Renal cortical epithelial cell (primary cell): ENCODE results near the gene ELANE. TPM values are rescaled to one million over a fixed set of nuclear protein-coding genes. Genes with fewer than 3 reads are reported as not detected.
"Not testable (repeated sequence)": the region's sequence is repeated elsewhere in the genome, so short reads cannot be mapped to it uniquely, and the experiment has no call there.

ENCODE experiments used
- DNase-seq: peaks from one replicate; pipeline ENCODE4 v3.0.0-alpha.2; 2011; ENCODE audit warnings: low read depth
- total RNA-seq: library from RNA; depleted of rRNA; stranded (reverse); fragments of >200 nt; gene quantifications from 2 replicates; pipeline ENCODE4 v1.2.3, GENCODE V29; 2014

Gene ELANE
- total RNA-seq, 1 donor from 2014 or later: not detected

DNA sequence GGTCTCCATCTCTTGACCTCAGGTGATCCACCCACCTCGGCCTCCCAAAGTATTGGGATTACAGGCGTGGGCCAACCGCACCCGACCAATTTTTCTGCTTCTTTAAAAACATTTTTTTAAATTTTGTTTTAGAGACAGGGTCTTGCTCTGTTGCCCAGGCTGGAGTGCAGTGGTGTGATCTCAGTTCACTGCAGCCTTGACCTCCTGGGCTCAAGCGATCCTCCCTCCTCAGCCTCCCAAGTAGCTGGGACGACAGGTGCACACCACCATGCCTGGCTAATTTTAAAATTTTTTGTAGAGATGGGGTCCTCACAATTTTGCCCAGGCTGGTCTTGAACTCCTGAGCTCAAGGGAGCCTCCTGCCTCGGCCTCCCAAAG is 9.3 kb upstream of the ELANE start:
- not testable (repeated sequence) for DNase-seq

DNA sequence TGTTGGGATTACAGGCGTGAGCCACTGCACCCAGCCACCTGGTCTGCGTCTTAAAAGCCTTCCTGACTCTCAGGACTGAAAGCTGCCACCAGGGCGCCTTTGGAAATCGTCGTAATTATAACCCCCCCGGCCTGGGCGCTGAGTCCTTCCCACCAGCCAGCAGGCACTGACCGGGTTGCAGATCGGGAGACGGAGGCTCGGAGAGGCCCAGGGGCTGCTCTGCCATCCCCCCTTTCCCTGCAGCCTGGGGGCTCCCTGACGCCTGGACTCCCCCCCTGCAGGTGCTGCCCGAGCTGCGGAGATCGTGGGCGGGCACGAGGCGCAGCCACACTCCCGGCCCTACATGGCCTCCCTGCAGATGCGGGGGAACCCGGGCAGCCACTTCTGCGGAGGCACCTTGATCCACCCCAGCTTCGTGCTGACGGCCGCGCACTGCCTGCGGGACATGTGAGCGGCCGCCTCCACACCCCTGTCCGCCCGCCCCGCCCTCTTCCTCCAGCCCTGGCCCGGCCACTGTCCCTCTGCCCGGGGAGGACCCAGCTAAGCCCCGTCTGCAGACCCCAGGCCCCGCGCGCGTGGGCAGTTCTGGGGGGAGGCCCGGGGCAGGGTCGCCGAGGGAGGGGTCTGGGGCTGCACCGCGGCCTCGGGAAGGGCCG is 8.8 kb upstream of the ELANE start:
- no peak for DNase-seq

DNA sequence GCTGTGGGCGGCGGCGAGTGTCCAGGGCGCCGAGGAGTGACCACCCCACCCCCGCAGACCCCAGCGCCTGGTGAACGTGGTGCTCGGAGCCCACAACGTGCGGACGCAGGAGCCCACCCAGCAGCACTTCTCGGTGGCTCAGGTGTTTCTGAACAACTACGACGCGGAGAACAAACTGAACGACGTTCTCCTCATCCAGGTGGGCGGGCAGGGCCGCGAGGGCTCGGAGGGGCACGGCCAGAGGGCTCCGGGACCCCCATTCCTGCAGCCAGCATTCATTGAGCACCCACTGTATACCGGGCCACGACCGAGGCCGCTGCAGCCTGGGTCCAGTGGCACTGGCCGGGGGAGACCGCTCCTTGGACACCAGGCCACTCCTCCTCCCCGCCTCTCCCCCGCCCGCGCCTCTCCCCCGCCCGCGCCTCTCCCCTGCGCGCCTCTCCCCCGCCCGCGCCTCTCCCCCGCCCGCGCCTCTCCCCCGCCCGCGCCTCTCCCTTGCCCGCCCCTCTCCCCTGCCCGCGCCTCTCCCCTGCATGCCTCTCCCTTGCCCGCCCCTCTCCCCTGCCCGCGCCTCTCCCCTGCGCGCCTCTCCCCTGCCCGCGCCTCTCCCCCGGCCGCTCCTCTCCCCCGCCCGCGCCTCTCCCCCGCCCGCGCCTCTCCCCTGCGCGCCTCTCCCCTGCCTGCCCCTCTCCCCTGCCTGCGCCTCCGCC is 8.1 kb upstream of the ELANE start:
- DNase-seq: no peak

DNA sequence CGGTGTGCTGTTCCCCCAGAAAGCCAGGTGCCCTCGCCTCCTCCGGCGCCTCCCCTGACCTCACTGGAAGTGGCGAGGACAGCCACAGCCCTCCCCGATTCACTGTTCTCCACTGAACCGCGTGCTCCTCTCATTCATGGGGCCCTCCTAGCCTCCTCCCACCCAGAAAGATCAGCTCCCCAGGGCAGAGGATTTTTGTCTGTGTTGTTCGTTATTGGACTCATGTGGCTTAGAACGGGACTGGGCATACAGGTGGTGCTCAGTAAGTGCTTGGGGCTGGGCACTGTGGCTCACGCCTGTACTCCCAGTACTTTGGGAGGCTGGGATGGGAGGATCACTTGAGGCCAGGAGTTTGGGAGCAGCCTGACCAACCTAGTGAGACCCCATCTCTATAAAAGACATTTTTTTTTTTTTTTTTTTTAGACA is 7.5 kb upstream of the ELANE start:
- no peak for DNase-seq

DNA sequence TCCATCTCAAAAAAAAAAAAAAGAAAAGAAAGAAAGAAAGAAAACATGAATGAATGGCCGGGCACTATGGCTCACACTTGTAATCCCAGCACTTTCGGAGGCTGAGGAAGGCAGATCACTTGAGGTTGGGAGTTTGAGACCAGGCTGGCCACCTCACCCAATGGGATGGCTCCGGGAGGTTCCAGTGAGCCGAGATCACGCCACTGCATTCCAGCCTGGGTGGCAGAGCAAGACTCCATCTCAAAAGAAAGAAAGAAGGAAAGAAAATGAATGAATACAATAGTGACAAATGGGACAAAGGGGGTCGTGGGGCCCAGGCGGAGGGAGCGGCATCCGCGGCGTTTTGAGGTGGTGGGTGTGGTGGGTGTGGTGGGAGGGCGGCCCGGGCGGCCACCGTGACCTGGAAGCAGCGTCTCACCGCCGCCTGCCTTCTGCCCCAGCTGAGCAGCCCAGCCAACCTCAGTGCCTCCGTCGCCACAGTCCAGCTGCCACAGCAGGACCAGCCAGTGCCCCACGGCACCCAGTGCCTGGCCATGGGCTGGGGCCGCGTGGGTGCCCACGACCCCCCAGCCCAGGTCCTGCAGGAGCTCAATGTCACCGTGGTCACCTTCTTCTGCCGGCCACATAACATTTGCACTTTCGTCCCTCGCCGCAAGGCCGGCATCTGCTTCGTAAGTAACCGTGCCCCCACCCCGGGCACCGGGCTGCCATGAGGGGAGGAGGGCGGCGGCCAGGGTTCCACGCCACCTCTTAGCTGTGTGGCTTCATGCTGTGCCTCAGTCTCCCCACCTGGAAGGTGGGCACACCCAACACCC is 6.2 kb upstream of the ELANE start:
- no peak for DNase-seq

DNA sequence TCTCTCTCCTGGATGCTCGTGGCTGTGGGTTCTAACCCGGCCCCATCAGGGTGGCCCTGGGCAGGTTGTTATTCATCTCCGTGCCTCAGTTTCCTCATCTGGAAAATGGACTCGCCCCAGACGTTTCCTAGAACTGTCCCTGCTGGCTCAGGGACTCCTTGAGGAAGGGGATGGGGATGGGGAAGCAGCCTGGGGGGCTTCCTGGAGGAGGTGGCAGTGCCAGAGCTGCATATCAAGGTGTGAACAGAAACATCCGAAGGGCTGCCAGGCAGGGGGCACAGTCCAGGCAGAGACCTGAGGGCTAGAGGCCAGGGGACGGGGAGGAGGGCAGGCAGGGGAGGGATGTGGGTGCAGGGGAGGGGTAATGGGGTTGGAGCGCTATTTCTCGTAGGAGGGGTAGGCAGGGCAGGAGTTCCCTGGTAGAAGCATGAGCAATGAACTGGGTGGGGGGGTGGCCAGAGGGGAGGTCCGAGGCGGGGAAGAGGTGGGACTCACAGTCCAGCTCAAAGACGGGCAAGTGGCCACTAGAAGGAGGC is 3.6 kb upstream of the ELANE start:
- peak; percentile 37 for DNase-seq

DNA sequence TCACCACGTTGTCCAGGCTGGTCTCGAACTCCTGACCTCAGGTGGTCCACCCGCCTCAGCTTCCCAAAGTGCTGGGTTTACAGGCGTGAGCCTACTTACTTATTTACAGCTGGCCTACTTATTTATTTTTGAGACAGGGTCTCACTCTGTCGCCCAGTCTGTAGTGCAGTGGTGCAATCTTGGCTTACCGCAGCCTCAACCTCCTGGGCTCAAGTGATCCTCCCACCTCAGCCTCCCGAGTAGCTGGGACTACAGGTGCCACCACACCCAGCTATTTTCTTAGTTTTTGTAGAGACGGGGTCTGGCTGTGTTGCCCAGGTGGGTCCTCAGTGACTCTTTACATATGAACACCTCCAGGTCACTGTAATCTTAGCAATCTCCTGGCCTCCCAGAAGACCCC is 2.9 kb upstream of the ELANE start:
- not testable (repeated sequence) for DNase-seq

DNA sequence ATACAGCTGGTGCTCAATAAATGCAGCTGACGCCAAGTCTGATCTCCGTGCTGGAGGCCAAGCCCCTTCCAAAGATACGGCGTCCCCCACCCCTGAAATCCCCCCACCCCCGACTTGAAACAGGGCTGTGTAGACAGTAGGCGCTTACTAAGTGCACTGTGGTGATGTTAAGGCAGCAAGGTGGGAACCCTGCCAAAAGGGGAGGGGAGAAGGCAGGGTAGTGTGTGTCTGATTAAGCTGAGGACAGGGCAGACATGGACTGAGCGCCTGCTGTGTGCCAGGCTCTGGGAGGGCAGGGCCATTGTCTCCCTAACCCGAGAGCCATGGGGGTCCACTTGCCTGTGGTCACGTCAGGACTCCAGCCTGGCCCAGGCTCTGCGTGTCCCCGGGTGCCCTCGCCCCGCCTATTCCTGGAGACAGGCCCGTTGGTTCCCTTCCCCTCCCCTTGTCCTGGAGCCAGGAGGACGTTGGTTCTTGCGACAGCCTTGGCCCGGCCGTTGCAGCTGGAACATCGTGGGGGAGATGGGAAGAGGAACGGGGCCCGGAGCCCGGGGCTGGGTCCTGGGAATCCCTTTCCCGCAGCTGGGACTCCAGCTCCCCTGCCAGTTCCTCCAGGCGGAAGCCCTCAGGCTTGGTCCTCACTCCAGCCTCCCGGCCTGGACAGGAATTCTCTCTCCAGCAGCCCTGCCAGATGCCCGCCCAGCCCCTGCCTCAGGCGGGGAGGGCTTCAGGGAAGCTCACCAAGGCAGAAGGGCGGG is 1.7 kb upstream of the ELANE start:
- peak; percentile 80 for DNase-seq

DNA sequence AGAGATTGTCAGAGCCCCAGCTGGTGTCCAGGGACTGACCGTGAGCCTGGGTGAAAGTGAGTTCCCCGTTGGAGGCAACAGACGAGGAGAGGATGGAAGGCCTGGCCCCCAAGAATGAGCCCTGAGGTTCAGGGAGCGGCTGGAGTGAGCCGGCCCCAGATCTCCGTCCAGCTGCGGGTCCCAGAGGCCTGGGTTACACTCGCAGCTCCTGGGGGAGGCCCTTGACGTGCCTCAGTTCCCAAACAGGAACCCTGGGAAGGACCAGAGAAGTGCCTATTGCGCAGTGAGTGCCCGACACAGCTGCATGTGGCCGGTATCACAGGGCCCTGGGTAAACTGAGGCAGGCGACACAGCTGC is 1.1 kb upstream of the ELANE start:
- no peak for DNase-seq

DNA sequence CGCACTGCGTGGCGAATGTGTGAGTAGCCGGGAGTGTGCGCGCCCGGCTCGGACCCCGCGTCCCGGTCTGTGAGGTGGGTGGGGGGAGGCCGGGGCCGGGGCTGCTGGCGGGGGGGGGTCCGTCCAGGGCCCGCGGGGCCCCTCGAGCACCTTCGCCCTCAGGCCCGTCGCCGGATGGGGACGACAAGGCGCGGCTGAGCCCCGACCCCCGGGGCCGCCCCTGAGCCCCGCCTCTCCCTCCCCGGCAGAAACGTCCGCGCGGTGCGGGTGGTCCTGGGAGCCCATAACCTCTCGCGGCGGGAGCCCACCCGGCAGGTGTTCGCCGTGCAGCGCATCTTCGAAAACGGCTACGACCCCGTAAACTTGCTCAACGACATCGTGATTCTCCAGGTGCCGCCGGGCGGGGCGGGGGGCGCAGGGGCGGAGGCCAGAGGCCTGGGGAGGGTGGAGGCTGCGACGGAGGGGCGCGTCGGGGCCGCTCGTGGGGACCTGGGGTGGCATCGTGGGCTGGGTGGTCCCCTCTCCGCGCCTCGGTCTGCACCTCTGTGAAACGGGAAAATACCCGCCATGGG is 997 bp downstream of the ELANE start:
- no peak for DNase-seq

DNA sequence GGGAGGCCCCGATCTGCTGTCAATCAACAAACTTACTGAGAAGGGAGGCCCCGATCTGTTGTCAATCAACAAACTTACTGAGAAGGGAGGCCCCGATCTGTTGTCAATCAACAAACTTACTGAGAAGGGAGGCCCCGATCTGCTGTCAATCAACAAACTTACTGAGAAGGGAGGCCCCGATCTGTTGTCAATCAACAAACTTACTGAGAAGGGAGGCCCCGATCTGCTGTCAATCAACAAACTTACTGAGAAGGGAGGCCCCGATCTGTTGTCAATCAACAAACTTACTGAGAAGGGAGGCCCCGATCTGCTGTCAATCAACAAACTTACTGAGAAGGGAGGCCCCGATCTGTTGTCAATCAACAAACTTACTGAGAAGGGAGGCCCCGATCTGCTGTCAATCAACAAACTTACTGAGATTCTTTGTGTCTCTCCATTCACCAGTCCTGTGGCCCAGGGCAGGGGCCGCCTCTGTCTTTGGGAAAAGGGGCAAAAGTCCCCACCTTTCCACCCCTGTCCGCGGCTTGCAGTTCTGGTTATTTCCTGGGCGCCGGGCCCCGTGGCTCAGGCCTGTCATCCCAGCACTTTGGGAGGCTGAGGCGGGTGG is 1.6 kb downstream of the ELANE start:
- not testable (repeated sequence) for DNase-seq

DNA sequence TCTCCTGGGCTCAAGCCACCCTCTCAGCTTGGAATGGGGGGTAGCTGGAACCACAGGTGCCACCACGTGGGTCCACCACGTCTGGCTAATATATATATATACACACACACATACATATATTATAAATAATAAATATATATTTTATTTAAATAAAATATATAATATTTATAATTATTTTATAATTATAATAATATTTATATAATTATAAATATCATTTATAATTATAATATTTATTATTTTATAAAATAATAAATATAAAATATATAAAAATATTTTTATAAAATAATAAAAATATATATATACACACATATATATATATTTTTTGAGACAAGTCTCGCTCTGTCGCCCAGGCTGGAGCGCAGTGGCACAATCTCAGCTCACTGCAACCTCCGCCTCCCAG is 2.4 kb downstream of the ELANE start:
- DNase-seq: no peak

DNA sequence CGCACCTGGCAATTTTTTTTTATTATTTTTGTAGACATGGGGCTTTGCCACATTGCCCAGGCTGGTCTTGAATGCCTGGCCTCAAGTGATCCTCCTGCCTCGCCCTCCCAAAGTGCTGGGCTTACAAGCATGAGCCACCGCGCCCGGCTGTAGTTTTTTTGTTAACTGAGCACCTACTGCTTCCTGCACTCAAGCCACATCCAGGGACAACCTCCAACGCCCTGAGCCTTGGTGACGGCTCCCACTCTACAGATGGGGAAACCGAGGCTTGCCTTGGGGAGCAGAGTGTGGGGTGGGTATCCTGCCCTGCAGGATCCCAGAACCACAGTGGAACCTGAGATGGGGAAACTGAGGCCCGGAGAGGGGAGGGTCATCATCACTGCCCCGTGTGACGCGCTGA is 3.0 kb downstream of the ELANE start:
- no peak for DNase-seq

DNA sequence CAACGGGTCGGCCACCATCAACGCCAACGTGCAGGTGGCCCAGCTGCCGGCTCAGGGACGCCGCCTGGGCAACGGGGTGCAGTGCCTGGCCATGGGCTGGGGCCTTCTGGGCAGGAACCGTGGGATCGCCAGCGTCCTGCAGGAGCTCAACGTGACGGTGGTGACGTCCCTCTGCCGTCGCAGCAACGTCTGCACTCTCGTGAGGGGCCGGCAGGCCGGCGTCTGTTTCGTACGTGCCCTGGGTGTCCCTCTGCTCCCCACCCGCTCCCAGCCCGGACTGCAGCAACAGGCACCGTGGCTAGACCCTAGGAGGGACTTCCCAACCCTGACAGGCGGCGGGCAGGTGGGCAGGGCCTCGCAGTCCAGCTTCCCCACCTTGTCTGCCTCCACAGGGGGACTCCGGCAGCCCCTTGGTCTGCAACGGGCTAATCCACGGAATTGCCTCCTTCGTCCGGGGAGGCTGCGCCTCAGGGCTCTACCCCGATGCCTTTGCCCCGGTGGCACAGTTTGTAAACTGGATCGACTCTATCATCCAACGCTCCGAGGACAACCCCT is 3.5 kb downstream of the ELANE start:
- no peak for DNase-seq

DNA sequence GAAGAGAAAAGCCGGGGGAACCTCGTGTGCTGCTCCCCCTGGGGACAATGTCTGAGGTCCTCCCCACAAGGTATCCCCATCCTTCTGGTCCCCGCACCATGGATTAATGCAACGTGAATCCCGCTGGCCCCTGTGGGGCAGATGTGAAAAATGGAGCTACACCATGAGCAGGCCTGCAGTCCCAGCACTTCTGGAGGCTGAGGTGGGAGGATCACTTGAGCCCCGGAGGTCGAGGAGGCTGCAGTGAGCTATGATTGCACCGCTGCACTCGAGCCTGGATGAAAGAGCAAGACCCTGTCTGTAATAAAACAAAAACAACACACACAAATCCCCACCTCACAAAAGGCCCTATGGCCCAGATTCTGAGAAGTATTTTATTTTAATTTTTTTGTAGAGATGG is 6.2 kb downstream of the ELANE start:
- DNase-seq: no peak

DNA sequence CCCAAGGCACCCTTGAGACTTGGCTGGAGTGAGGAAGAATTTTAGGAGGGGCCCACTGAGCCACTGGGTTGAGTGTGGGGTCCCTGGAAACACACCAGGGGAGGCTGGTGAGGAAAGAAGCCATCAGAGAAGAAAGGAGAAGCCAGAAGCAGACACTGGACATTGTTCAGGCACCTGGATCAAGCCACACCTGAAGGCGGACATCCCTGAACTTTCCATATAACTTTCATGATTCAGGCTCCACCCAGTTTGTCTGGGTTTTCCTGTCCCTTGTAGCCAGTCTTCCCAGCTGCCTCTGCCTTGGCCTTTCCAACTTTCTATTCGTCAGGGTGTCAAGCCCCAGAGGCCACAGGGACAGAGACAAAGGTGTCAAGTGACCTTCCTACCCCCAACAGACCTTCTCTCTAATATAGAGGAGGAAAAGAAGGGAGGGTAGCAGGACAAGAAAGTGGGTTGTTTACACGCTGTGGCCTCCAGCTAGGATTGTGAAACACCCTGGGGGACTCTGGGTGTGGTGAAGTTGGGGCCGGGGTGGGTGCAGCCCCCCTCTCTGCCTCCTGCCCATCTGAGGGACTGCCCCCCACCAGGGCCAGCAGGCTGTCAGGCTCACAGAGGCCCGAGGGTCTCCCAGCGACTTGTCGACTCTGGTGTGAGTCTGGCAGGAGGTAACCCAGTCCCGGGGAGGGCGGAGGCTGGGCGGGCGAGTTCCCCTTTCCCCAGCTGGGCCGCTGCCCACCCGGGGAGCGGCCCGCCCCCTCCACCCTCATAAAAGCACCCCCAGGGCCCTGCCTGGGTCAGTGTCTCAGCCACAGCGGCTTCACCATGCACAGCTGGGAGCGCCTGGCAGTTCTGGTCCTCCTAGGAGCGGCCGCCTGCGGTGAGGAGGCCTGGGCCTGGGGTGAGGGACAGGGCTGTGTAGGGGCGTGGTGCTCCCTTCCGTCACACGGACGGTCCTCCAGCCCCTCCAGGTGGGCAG is 7.1 kb downstream of the ELANE start, which contains the start of gene CFD:
CFD (plus strand) TSS at position 797 of the 976 bp plus-strand sequence; CDS start at position 823, 26 bp downstream.
- DNase-seq: no peak

DNA sequence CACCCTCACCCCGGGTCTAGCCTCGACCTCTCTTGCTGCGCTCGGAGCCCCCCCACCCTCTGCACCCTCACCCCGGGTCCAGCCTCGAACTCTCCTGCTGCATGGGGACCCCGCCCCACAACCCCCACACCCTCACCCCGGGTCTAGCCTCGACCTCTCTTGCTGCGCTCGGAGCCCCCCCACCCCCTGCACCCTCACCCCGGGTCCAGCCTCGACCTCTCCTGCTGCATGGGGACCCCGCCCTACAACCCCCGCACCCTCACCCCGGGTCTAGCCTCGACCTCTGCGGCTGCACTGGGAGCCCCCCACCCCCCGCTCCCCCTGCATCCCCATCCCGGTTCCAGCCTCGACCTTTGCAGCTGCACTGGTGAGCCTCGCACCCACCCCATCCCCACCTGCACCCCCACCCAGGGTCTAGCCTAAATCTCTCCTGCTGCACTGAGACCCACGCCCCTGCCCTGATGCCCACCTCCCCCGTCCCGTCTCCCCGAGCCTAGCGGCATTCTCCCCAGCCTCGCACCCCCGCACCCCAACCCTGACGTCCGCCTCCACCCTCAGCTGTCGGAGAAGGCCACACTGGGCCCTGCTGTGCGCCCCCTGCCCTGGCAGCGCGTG is 9.1 kb downstream of the ELANE start:
- no peak for DNase-seq

DNA sequence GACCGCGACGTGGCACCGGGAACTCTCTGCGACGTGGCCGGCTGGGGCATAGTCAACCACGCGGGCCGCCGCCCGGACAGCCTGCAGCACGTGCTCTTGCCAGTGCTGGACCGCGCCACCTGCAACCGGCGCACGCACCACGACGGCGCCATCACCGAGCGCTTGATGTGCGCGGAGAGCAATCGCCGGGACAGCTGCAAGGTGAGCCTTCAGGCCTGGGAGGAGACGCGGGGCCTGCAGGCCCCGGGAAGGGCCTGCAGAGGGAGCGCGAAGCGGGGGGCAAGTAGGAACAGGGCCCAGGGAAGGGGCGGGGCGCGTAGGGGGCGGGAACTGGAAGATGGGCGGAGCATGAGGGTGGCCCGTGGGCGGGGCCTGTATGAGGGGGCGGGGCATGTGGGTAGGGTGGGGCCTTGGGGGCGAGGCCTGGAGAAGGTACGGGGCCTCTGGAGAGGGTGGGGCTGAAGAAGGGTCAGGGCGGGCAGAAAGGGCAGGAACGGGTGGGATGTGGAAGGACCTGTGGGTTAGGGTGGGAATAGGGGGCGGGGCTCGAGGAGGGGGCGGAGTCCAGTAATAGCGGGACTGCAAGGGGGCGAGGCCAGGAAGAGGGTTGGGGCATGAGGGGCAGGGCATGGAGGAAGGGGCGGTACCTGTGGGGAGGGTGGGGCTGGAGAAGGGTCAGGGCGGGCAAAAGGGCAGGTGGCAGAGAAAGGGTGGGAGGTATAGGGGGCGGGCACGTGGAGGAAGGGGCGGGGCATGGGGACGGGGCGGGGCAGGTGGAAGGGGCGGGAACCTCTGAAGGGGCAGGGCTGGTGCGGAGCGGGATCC is 9.9 kb downstream of the ELANE start:
- no peak for DNase-seq
